Measurements from ENCODE around the gene GTF2E1.
"Not testable (repeated sequence)": the region's sequence is repeated elsewhere in the genome, so short reads cannot be mapped to it uniquely, and the experiment has no call there.

The GTF2E1 gene

GRCh38 chr3:120710369-120710768 lies 32.2 kb upstream of the GTF2E1 start:
- DNase-seq (ENCODE audit: extremely low read depth, low read depth) = no peak
- TF ChIP-seq, protein P1, sequence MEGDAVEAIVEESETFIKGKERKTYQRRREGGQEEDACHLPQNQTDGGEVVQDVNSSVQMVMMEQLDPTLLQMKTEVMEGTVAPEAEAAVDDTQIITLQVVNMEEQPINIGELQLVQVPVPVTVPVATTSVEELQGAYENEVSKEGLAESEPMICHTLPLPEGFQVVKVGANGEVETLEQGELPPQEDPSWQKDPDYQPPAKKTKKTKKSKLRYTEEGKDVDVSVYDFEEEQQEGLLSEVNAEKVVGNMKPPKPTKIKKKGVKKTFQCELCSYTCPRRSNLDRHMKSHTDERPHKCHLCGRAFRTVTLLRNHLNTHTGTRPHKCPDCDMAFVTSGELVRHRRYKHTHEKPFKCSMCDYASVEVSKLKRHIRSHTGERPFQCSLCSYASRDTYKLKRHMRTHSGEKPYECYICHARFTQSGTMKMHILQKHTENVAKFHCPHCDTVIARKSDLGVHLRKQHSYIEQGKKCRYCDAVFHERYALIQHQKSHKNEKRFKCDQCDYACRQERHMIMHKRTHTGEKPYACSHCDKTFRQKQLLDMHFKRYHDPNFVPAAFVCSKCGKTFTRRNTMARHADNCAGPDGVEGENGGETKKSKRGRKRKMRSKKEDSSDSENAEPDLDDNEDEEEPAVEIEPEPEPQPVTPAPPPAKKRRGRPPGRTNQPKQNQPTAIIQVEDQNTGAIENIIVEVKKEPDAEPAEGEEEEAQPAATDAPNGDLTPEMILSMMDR (IDR thresholded peaks at IDR 0.05; ENCODE audit: low read depth, low read length, missing control alignments) = no peak
- no peak overlapping the region for H3K4me3 ChIP-seq (replicated peaks; ENCODE audit: low read depth, low read length)

GRCh38 chr3:120713262-120713661 lies 29.3 kb upstream of the GTF2E1 start:
- DNase-seq (ENCODE audit: extremely low read depth, low read depth) = no peak
- TF ChIP-seq, protein P1 (IDR thresholded peaks at IDR 0.05; ENCODE audit: low read depth, low read length, missing control alignments) = no peak
- H3K4me3 ChIP-seq (replicated peaks; ENCODE audit: low read depth, low read length) = no peak overlapping the region

GRCh38 chr3:120719167-120719834 lies 23.2 kb upstream of the GTF2E1 start:
- not testable (repeated sequence) for H3K4me3 ChIP-seq (replicated peaks; ENCODE audit: low read depth, low read length); DNase-seq (ENCODE audit: extremely low read depth, low read depth)

DNA sequence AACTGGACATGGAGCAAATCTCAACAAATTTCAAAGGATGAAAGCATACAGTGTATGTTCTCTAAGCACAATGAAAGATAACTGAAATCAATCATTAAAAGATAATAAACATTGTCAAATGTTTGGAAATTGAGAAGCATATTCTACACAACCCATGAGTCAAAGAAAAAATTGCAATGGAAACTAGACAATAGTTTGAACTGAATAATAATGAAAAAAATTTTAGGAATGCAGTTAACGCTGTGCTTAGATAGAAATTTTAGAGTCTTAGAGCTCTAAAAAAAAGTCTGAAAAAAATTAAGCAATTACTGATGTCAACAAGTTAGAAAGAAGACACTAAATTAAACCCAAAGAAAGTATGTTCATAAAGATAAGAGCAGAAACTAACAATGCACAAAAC lies 15.8 kb upstream of the GTF2E1 start:
- H3K4me3 ChIP-seq (replicated peaks; ENCODE audit: low read depth, low read length) = no peak overlapping the region
- no peak for DNase-seq (ENCODE audit: extremely low read depth, low read depth)
- TF ChIP-seq, protein P1 (IDR thresholded peaks at IDR 0.05; ENCODE audit: low read depth, low read length, missing control alignments) = no peak

- no peak for DNase-seq (ENCODE audit: extremely low read depth, low read depth)
- TF ChIP-seq, protein P1 (IDR thresholded peaks at IDR 0.05; ENCODE audit: low read depth, low read length, missing control alignments) = no peak
- no peak overlapping the region for H3K4me3 ChIP-seq (replicated peaks; ENCODE audit: low read depth, low read length)
These were observed 11.7 kb upstream of the GTF2E1 start for GRCh38 chr3:120730576-120731542.

DNA sequence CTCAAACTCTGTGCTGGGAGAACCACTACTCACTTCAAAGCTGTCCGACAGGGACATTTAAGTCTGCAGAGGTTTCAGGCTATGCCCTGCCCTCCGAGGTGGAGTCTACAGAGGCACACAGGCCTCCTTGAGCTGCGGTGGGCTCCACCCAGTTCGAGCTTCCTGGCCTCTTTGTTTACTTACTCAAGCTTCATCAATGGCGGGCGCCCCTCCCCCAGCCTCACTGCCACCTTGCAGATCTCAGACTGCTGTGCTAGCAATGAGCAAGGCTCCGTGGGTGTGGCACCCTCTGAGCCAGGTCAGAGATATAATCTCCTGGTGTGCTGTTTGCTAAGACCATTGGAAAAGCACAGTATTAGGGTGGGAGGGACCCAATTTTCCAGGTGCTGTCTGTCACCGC lies 4.5 kb upstream of the GTF2E1 start:
- not testable (repeated sequence) for DNase-seq (ENCODE audit: extremely low read depth, low read depth)

DNA sequence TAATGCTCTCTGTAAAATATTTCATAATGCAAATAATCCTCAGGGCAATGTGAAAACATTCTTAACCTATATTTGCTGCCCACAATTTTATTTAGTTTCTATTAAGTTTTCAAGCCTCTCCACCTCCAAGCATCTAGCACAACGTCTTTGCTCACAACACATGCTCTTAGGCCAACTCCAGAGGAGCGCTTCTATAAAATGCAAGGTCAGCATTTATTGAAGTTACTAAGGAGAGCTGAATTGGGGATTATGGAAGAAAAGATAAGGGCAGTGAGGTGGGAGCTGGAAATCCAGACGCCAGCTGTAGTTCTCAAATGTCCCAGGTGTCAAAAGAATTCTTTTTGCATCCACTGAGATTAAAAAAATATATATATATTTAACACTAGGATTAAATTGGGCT lies 1.2 kb upstream of the GTF2E1 start:
- peak overlapping the region; percentile 82 for H3K4me3 ChIP-seq (replicated peaks; ENCODE audit: low read depth, low read length)
- DNase-seq (ENCODE audit: extremely low read depth, low read depth) = no peak
- TF ChIP-seq, protein P1 (IDR thresholded peaks at IDR 0.05; ENCODE audit: low read depth, low read length, missing control alignments) = no peak

More for the DNA sequence above, 4.5 kb upstream of the GTF2E1 start:
- H3K4me3 ChIP-seq (replicated peaks; ENCODE audit: low read depth, low read length) = not testable (repeated sequence)
